ENCODE results near the gene AHCTF1. TPM values are rescaled to one million over a fixed set of nuclear protein-coding genes. Genes with fewer than 3 reads are reported as not detected.

AHCTF1 gene
- total RNA-seq, 1 donor from 2014 or later, result 31.3 TPM

DNA sequence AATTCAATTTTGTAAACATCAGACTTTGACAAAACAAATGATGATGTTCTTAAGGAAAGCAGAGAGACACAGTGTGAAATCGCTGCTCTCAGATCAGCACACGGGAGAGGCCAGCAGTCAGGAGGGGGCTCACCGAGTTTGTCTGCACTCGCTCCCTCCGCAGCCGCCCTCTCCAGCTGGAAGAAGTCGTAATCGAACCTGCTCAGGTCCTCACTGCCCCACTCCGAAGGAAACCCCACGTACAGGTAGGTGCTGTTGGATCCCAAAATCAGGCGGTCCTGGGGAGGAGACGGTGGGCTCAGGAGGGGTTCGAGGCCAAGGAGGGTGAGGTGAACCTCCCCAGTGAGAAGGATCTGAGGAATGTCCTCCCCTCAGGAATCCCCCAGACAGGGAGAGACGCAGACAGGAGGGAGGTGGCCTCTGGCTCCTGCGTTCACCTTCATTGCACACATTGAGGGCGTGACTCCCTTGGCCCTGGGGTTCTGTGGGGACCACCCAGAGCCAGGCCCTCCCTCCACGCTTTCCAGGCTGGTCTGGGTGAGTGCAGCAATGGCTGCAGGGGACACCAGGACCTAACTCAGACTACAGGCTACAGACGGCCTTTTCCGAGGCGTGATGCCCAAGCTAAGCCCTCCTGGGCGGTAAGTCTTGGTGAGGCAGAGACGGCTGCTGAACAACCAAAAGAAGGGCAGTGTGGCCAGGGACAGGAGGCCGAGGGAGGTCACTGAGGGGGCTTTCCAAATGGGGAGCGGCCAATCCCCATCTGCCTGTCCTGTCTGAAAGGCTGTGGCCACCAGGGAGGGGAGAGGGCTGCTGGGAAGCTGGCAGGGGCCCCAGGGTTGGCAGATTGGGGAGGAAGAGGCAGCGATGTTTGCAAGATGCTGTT, 142.1 kb downstream of the AHCTF1 start:
- Mint-ChIP-seq H3K36me3 (ENCODE audit: low read depth) (no peaks in the 10 kb centered on the region), H3K27ac (no peak overlapping the region), H3K9me3 (no peaks in the 10 kb centered on the region), H3K4me1 (peaks cover 8% of the 10 kb centered on the region), H3K4me3 (no peak overlapping the region), H3K27me3 (peaks cover 15% of the 10 kb centered on the region)
- ChIA-PET CTCF (no interaction called here), POLR2A (no interaction called here)
- DNase-seq (no peak), ATAC-seq (ENCODE audit: low read depth) (no peak)
- TF ChIP-seq, protein P1, sequence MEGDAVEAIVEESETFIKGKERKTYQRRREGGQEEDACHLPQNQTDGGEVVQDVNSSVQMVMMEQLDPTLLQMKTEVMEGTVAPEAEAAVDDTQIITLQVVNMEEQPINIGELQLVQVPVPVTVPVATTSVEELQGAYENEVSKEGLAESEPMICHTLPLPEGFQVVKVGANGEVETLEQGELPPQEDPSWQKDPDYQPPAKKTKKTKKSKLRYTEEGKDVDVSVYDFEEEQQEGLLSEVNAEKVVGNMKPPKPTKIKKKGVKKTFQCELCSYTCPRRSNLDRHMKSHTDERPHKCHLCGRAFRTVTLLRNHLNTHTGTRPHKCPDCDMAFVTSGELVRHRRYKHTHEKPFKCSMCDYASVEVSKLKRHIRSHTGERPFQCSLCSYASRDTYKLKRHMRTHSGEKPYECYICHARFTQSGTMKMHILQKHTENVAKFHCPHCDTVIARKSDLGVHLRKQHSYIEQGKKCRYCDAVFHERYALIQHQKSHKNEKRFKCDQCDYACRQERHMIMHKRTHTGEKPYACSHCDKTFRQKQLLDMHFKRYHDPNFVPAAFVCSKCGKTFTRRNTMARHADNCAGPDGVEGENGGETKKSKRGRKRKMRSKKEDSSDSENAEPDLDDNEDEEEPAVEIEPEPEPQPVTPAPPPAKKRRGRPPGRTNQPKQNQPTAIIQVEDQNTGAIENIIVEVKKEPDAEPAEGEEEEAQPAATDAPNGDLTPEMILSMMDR (IDR thresholded peaks at IDR 0.05), result no peak
- intact Hi-C loops (cut with micrococcal nuclease), result no loop called here

Other genes starting within 250 kb of the AHCTF1 start
- gene SCCPDH, start 207.5 kb downstream of the AHCTF1 start, total RNA-seq, result 8.1 and 9.3 TPM in 2 replicates
- 0.07 and 0.83 TPM in 2 replicates for gene ZNF695, start 76.1 kb upstream of the AHCTF1 start, total RNA-seq
- 6.1 and 6.2 TPM in 2 replicates for gene ZNF670, start 146.9 kb upstream of the AHCTF1 start, total RNA-seq
- 17.5 and 18.0 TPM in 2 replicates for gene ZNF669, start 172.4 kb upstream of the AHCTF1 start, total RNA-seq
- 33.7 and 39.1 TPM in 2 replicates for gene ZNF124, start 240.1 kb upstream of the AHCTF1 start, total RNA-seq

Data from activated B cell treated with CpG ODN at 0.5 μM for 24 hours (primary cell).